ENCODE results near the gene ZBTB20. TPM values are rescaled to one million over a fixed set of nuclear protein-coding genes. Genes with fewer than 3 reads are reported as not detected.

The ZBTB20 gene
- total and polyA plus RNA-seq, 10 of the 15 experiments (the other 5 are each of a cell fraction or from before 2014, with no cell fraction given): 0.20 to 5.5 (median 2.2) TPM

- Histone ChIP-seq H3K79me2 (ENCODE audit: control insufficient read depth, insufficient read depth, low read length) (no peaks in the 10 kb centered on the region), H3K4me1 (ENCODE audit: control insufficient read depth, insufficient read depth, low read length) (no peaks in the 10 kb centered on the region; the same call in 1 of the 2 replicates), H2AFZ (ENCODE audit: control insufficient read depth, low read depth, low read length) (no peak overlapping the region), H3K9ac (ENCODE audit: control insufficient read depth, insufficient read depth, low read length) (no peak overlapping the region), H3K4me2 (ENCODE audit: control insufficient read depth, insufficient read depth) (peak overlapping the region; percentile 0; the same call in 1 of the 2 replicates), H3K4me3 (no peak overlapping the region), H4K20me1 (ENCODE audit: control insufficient read depth, insufficient read depth) (no peaks in the 10 kb centered on the region), H3K27ac (ENCODE audit: control insufficient read depth, insufficient read depth) (no peak overlapping the region), H3K27me3 (replicated peaks in 1 of 2; ENCODE audit: control insufficient read depth in 2 of 2, insufficient read depth in 2 of 2, low read length in 1 of 2) (no peaks in the 10 kb centered on the region), H3K36me3 (ENCODE audit: control insufficient read depth in 2 of 2, insufficient read depth in 2 of 2, low read length in 1 of 2) (no peaks in the 10 kb centered on the region), H3K9me3 (replicated peaks; ENCODE audit: control insufficient read depth, insufficient read depth, low read length) (no peaks in the 10 kb centered on the region)
- CTCF ChIA-PET: no interaction called here
- POLR2A ChIA-PET: no interaction called here
- no peak for FAIRE-seq
- RAD21 ChIA-PET (ENCODE audit: unreplicated experiment): no interaction called here
- intact Hi-C loops (cut with micrococcal nuclease; ENCODE audit: unreplicated experiment) (no loop called here), in situ Hi-C loops (cut with MboI) (no loop called here)
- SMC1A ChIA-PET (ENCODE audit: uncharacterized antibody, unreplicated experiment): interaction anchor here (0.7 to 1.2 kb wide), 2 partner anchors 35 to 137 kb away, joined by 3 read pairs; no protein-coding TSS in a partner anchor
- TF ChIP-seq EP300 (IDR thresholded peaks at IDR 0.05; ENCODE audit: borderline replicate concordance in 1 of 2, control insufficient read depth in 1 of 2, low read depth in 2 of 2, low read length in 2 of 2) (peak in 1 of 2 experiments; percentile 44; a peak in 1 of 4 replicates), NFYB (IDR thresholded peaks at IDR 0.05; ENCODE audit: insufficient read depth, low read depth, low read length) (0 out of 2 replicates have a peak, but pooled peaks have one; percentile 18), CHD4 (IDR thresholded peaks at IDR 0.05) (no peak), CBX3 (IDR thresholded peaks at IDR 0.05; ENCODE audit: borderline replicate concordance, low read depth) (no peak), CREB1 (IDR thresholded peaks at IDR 0.05; ENCODE audit: low read depth) (peak; percentile 89), RFX5 (IDR thresholded peaks at IDR 0.05; ENCODE audit: low read depth, low read length) (peak; percentile 97), STAT1 (conservative IDR thresholded peaks at IDR 0.05) (no peak), ZBED1 (IDR thresholded peaks at IDR 0.05; ENCODE audit: borderline replicate concordance) (no peak), ZNF384 (IDR thresholded peaks at IDR 0.05; ENCODE audit: borderline replicate concordance, low read depth, low read length) (no peak), JUNB (IDR thresholded peaks at IDR 0.05) (no peak), NFIC (IDR thresholded peaks at IDR 0.05; ENCODE audit: low read depth, low read length) (no peak), CREM (IDR thresholded peaks at IDR 0.05; ENCODE audit: low read depth) (peak; percentile 81), GATAD2B (conservative IDR thresholded peaks at IDR 0.05; ENCODE audit: low read depth) (no peak)
- peak; percentile 26 for DNase-seq (ENCODE audit: low read depth, low spot score)
- 17% methylated on average over 3 of the region's 3 CpGs for WGBS (ENCODE audit: insufficient coverage, insufficient replicate concordance, low lambda C conversion rate, missing lambda C conversion rate)
- ATAC-seq: peak; percentile 89
- BruUV-seq (replicated peaks): no TSS peak
These were observed 627.7 kb downstream of the ZBTB20 start for GRCh38 chr3:114519415-114519814.
